Activated CD8-positive, alpha-beta memory T cell treated with anti-CD3 and anti-CD28 coated beads for 4 hours (primary cell): ENCODE data around the gene THNSL1.
A peak's percentile ranks its signal among the peaks of the same experiment; 100 is the strongest.
"Not testable (repeated sequence)": the region's sequence is repeated elsewhere in the genome, so short reads cannot be mapped to it uniquely, and the experiment has no call there.

Experiments
- DNase-seq, 2 donors: peaks; one replicate each; pipeline ENCODE4 v3.0.0-alpha.2; 2020; ENCODE audit warnings: low read depth in 2 of 2

The THNSL1 gene

GRCh38 chr10:25016376-25017153 is at the start of gene THNSL1:
Gene THNSL1, plus strand, starts transcription at chr10:25016612. Its CDS starts 6,612 bp downstream, at chr10:25023224.
- peak; percentile 93 to 99 for DNase-seq

GRCh38 chr10:24966962-24967481 is 49.4 kb upstream of the THNSL1 start:
- DNase-seq = no peak

GRCh38 chr10:24968349-24968748 is 48.1 kb upstream of the THNSL1 start:
- no peak for DNase-seq

- DNase-seq = not testable (repeated sequence)
Measured at GRCh38 chr10:24968951-24969350, 47.5 kb upstream of the THNSL1 start.

- no peak for DNase-seq
Measured at GRCh38 chr10:24969841-24970281, 46.6 kb upstream of the THNSL1 start.

- DNase-seq = no peak
Measured at GRCh38 chr10:24971374-24971773, 45.0 kb upstream of the THNSL1 start.

- no peak for DNase-seq
Measured at GRCh38 chr10:24973163-24973562, 43.2 kb upstream of the THNSL1 start.

GRCh38 chr10:24974976-24975375 is 41.4 kb upstream of the THNSL1 start:
- no peak for DNase-seq

GRCh38 chr10:24979685-24980084 is 36.7 kb upstream of the THNSL1 start:
- no peak for DNase-seq

GRCh38 chr10:24981161-24981710 is 35.2 kb upstream of the THNSL1 start:
- DNase-seq = no peak

- DNase-seq = no peak
Measured at GRCh38 chr10:24982319-24983112, 33.9 kb upstream of the THNSL1 start.

- DNase-seq = no peak
Measured at GRCh38 chr10:24983130-24983529, 33.3 kb upstream of the THNSL1 start.

- no peak for DNase-seq
Measured at GRCh38 chr10:24983946-24984345, 32.5 kb upstream of the THNSL1 start.

GRCh38 chr10:24984906-24985305 is 31.5 kb upstream of the THNSL1 start:
- no peak for DNase-seq

GRCh38 chr10:24988831-24989640 is 27.4 kb upstream of the THNSL1 start:
- DNase-seq = no peak

- no peak for DNase-seq
Measured at GRCh38 chr10:24989867-24990266, 26.5 kb upstream of the THNSL1 start.

- DNase-seq = no peak
Measured at GRCh38 chr10:24991298-24991697, 25.1 kb upstream of the THNSL1 start.

GRCh38 chr10:24992512-24993133 is 23.8 kb upstream of the THNSL1 start:
- no peak for DNase-seq

GRCh38 chr10:24993237-24993958 is 23.0 kb upstream of the THNSL1 start:
- DNase-seq = no peak

- DNase-seq = no peak
Measured at GRCh38 chr10:24995072-24995471, 21.3 kb upstream of the THNSL1 start.
